ENCODE measurements around the gene MUC22.
A peak's percentile ranks its signal among the peaks of the same experiment; 100 is the strongest.
"Not testable (repeated sequence)": the region's sequence is repeated elsewhere in the genome, so short reads cannot be mapped to it uniquely, and the experiment has no call there.

MUC22 gene

DNA sequence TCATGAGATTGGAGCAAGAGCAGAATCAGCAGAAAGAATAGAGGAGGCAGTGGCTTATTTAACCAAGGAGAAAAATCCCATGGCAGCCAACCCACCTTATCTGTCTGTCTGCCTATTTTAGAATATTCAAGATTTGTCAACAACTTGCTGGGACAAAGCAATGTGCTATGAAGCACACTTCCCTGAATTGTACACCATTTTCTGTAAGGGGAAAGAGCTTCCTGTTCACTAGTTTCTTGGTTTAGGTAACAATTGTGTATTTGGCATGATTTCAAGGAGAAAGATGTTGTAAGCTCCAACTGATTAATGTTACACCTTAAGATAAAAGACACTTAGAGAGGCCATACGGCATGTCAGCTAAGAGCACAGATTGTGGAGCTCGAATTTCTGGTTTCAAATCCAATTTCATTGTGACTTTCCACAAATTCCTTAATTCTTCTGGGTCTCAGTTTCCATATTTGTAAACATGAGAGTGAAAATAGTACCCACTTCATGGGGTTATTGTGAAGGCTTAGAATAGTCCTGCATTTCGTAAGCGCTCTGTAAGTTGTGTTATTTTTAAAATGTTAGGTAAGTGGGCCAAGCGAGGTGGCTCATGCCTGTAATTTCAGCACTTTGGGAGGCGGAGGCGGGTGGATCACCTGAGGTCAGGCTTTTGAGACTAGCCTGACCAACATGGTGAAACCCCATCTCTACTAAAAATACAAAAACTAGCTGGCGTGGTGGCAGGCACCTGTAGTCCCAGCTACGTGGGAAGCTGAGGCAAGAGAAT is 4.8 kb upstream of the MUC22 start:
- DNase-seq (ENCODE audit: low read depth), result no peak
- H3K4me3 ChIP-seq (ENCODE audit: low read depth, low read length), result no peak overlapping the region
- TF ChIP-seq CTCF (conservative IDR thresholded peaks at IDR 0.05; ENCODE audit: low read depth, low read length), result no peak

GRCh38 chr6:31007694-31008093 is 2.6 kb upstream of the MUC22 start:
- TF ChIP-seq CTCF (conservative IDR thresholded peaks at IDR 0.05; ENCODE audit: low read depth, low read length), result no peak
- no peak overlapping the region for H3K4me3 ChIP-seq (ENCODE audit: low read depth, low read length)
- peak; percentile 85 for DNase-seq (ENCODE audit: low read depth)

GRCh38 chr6:31008165-31008564 is 2.1 kb upstream of the MUC22 start:
- TF ChIP-seq CTCF (conservative IDR thresholded peaks at IDR 0.05; ENCODE audit: low read depth, low read length), result peak; percentile 14

GRCh38 chr6:31009731-31010130 is 543 bp upstream of the MUC22 start:
- DNase-seq (ENCODE audit: low read depth), result no peak
- H3K4me3 ChIP-seq (ENCODE audit: low read depth, low read length), result no peak overlapping the region

More at GRCh38 chr6:31008165-31008564, 2.1 kb upstream of the MUC22 start:
- no peak for DNase-seq (ENCODE audit: low read depth)
- no peak overlapping the region for H3K4me3 ChIP-seq (ENCODE audit: low read depth, low read length)

DNA sequence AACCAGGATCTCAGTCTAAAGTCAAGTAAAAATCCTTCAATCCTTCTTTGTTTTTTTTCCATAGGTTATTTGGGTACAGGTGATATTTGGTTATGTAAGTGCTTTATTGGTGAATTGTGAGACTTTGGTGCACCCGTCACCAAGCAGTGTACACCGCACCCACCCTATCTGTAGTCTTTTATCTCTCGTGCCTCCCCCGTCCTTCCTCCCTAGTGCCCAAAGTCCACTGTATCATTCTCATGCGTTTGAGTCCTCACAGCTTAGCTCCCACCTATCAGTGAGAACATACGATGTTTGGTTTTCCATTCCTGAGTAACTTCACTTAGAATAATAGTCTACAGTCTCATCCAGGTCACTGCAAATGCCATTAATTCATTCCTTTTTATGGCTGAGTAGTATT is 879 bp downstream of the MUC22 start:
- H3K4me3 ChIP-seq (ENCODE audit: low read depth, low read length), result no peak overlapping the region
- no peak for TF ChIP-seq CTCF (conservative IDR thresholded peaks at IDR 0.05; ENCODE audit: low read depth, low read length)
- no peak for DNase-seq (ENCODE audit: low read depth)

More at GRCh38 chr6:31009731-31010130, 543 bp upstream of the MUC22 start:
- no peak for TF ChIP-seq CTCF (conservative IDR thresholded peaks at IDR 0.05; ENCODE audit: low read depth, low read length)

DNA sequence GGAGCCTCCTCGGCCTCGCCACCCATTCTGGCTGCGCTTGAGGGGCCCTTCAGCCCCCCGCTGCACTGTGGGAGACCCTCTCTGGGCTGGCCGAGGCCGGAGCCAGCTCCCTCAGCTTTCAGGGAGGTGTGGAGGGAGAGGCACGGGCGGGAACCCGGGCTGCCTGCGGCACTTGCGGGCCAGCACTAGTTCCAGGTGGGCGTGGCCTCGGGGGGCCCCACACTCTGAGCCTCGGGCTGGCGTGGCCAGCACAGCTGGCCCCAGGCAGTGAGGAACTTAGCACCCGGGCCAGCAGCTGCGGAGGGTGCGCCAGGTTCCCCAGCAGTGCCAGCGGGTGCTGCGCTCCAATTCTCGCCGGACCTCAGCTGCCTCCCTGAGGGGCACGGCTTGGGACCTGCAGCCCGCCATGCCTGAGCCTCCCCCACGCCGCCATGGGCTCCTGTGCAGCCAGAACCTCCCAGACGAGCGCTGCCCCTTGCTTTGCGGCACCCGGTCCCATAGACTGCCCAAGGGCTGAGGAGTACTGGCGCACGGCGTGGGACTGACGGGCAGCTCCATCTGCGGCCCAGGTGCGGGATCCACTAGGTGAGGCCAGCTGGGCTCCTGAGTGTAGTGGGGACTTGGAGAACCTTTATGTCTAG is 6.5 kb downstream of the MUC22 start:
- DNase-seq (ENCODE audit: low read depth), result no peak
- no peak overlapping the region for H3K4me3 ChIP-seq (ENCODE audit: low read depth, low read length)
- TF ChIP-seq CTCF (conservative IDR thresholded peaks at IDR 0.05; ENCODE audit: low read depth, low read length), result no peak

GRCh38 chr6:31017436-31017835 is 7.2 kb downstream of the MUC22 start:
- not testable (repeated sequence) for DNase-seq (ENCODE audit: low read depth); H3K4me3 ChIP-seq (ENCODE audit: low read depth, low read length)

Data from choroid plexus epithelial cell (primary cell).